IPS-15b (cell line): ENCODE data around the gene SRP54.
"Not testable (repeated sequence)": the region's sequence is repeated elsewhere in the genome, so short reads cannot be mapped to it uniquely, and the experiment has no call there.

Experiments used
- H3K27me3 ChIP-seq: one replicate; pipeline ENCODE4 v1.6.1; 2013; ENCODE audit warnings: low read length; ENCODE audit not compliant: control insufficient read depth, insufficient read depth
- H3K36me3 ChIP-seq: one replicate; pipeline ENCODE4 v1.6.1; 2013; ENCODE audit warnings: low read length; ENCODE audit not compliant: control insufficient read depth, insufficient read depth
- H3K4me1 ChIP-seq: one replicate; pipeline ENCODE4 v1.6.1; 2013; ENCODE audit warnings: mild to moderate bottlenecking, low read length; ENCODE audit not compliant: control insufficient read depth, insufficient read depth
- H3K4me3 ChIP-seq: one replicate; pipeline ENCODE4 v1.5.1; 2013; ENCODE audit warnings: low read depth, low read length
- H3K9ac ChIP-seq: one replicate; pipeline ENCODE4 v1.6.1; 2013; ENCODE audit warnings: low read depth, mild to moderate bottlenecking, low read length
- H3K9me3 ChIP-seq: one replicate; pipeline ENCODE4 v1.6.1; 2013; ENCODE audit warnings: mild to moderate bottlenecking, low read length; ENCODE audit not compliant: control insufficient read depth, insufficient read depth

SRP54 gene

GRCh38 chr14:35051796-35052195 lies 69.0 kb downstream of the SRP54 start:
- no peak overlapping the region for H3K9ac ChIP-seq
- H3K4me1 ChIP-seq, result no peaks in the 10 kb centered on the region
- no peak overlapping the region for H3K4me3 ChIP-seq
- no peaks in the 10 kb centered on the region for H3K36me3 ChIP-seq
- no peaks in the 10 kb centered on the region for H3K27me3 ChIP-seq
- H3K9me3 ChIP-seq, result no peaks in the 10 kb centered on the region

- no peaks in the 10 kb centered on the region for H3K4me1 ChIP-seq
- no peaks in the 10 kb centered on the region for H3K27me3 ChIP-seq
- H3K4me3 ChIP-seq, result no peak overlapping the region
- H3K9me3 ChIP-seq, result no peaks in the 10 kb centered on the region
- no peak overlapping the region for H3K9ac ChIP-seq
- H3K36me3 ChIP-seq, result no peaks in the 10 kb centered on the region
These were observed 69.8 kb downstream of the SRP54 start for GRCh38 chr14:35052637-35053036.

DNA sequence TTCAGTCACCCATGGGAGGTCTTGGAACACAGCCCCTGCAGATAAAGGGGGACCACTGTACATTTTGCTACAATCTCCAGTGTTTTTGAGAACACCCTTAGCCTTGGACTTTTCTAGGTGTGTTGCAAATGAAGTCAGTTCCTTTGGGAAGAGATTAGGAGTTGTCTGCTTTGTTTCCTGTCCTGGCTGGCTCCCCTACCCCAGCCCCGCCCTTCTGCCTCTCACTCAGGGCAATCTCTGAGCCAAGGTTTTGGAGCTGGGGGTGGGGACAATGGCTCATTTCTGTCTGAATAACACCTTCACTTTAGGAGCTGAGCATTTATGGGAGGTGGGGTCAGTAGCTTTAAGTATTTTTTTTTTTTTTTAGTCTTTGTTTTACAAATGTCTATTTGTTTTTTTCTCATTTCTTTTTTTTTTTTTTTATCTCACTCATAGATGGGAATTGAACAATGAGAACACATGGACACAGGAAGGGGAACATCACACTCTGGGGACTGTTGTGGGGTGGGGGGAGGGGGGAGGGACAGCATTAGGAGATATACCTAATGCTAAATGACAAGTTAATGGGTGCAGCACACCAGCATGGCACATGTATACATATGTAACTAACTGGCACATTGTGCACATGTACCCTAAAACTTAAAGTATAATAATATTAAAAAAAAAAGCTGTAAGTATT lies 78.5 kb downstream of the SRP54 start:
- H3K36me3 ChIP-seq, H3K9me3 ChIP-seq, H3K4me1 ChIP-seq, H3K4me3 ChIP-seq, H3K27me3 ChIP-seq: not testable (repeated sequence)
- peak overlapping the region; percentile 47 for H3K9ac ChIP-seq

GRCh38 chr14:35065731-35066130 lies 82.9 kb downstream of the SRP54 start:
- not testable (repeated sequence) for H3K4me1 ChIP-seq, H3K9ac ChIP-seq, H3K9me3 ChIP-seq, H3K27me3 ChIP-seq, H3K4me3 ChIP-seq, H3K36me3 ChIP-seq

GRCh38 chr14:35068238-35069012 lies 85.6 kb downstream of the SRP54 start:
- Histone ChIP-seq H3K27me3 (no peaks in the 10 kb centered on the region), H3K36me3 (no peaks in the 10 kb centered on the region), H3K9me3 (no peaks in the 10 kb centered on the region)

DNA sequence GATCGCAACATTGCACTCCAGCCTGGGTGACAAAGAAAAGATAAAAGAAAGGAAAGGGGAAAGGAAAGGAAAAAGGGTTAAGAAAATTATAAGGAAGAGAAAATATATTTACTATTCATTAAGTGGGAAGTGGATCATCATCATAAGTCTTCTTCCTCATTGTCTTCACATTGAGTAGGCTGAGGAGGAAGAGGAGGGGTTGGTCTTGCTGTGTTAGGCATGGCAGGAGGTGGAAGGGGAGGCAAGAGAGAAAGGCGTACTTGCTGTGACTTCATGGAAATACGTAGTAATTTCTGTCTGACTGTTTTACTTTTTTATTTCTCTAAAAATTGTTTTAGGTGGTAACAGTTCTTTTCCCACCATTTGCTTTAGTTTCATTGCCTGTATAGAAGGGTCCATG lies 89.4 kb downstream of the SRP54 start:
- no peaks in the 10 kb centered on the region for H3K27me3 ChIP-seq
- no peaks in the 10 kb centered on the region for H3K36me3 ChIP-seq
- no peak overlapping the region for H3K4me3 ChIP-seq
- H3K9ac ChIP-seq, result no peak overlapping the region
- no peaks in the 10 kb centered on the region for H3K4me1 ChIP-seq
- H3K9me3 ChIP-seq, result no peaks in the 10 kb centered on the region

More at GRCh38 chr14:35068238-35069012, 85.6 kb downstream of the SRP54 start:
- H3K4me3 ChIP-seq, result no peak overlapping the region
- H3K9ac ChIP-seq, result no peak overlapping the region
- H3K4me1 ChIP-seq, result no peaks in the 10 kb centered on the region

GRCh38 chr14:35073486-35073885 lies 90.7 kb downstream of the SRP54 start:
- no peaks in the 10 kb centered on the region for H3K36me3 ChIP-seq
- H3K9me3 ChIP-seq, result no peaks in the 10 kb centered on the region

DNA sequence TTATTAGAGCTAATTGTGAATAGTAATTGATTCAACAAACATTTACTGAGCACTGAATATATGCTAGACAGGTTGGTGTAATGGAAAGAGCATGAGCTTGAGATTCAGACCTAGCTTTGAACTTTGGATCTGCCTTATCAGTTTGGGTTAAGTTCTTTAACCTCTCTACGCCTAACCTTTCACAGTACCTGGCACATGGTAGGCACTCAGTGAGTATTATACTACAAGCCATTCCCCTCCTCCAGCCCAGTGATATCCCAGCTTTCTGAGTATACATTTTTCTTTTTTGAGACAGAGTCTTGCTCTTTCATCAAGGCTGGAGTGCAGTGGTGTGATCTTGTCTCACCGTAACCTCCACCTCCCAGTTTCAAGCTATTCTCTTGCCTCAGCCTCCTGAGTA lies 95.3 kb downstream of the SRP54 start:
- Histone ChIP-seq H3K9ac (no peak overlapping the region), H3K27me3 (no peaks in the 10 kb centered on the region), H3K9me3 (no peaks in the 10 kb centered on the region), H3K36me3 (no peaks in the 10 kb centered on the region), H3K4me1 (no peaks in the 10 kb centered on the region), H3K4me3 (no peak overlapping the region)

More at GRCh38 chr14:35073486-35073885, 90.7 kb downstream of the SRP54 start:
- Histone ChIP-seq H3K4me1 (no peaks in the 10 kb centered on the region), H3K27me3 (no peaks in the 10 kb centered on the region), H3K4me3 (no peak overlapping the region), H3K9ac (no peak overlapping the region)
